GM12801 (cell line): Measurements from ENCODE around the gene CIITA.

Experiments
- CTCF ChIP-seq: IDR thresholded peaks from one replicate; pipeline ENCODE4 v1.5.1; 2011; ENCODE audit warnings: control low read depth; ENCODE audit not compliant: insufficient read length; ENCODE audit errors: extremely low read depth

CIITA gene

GRCh38 chr16:10876799-10877341 lies at the start of gene CIITA:
CIITA (plus strand) TSS chr16:10877202; CDS start chr16:10877331, 129 bp downstream.
- no peak for TF ChIP-seq CTCF

GRCh38 chr16:10827691-10828341 lies 49.2 kb upstream of the CIITA start:
- TF ChIP-seq CTCF: no peak

GRCh38 chr16:10828851-10829366 lies 48.1 kb upstream of the CIITA start:
- TF ChIP-seq CTCF: no peak

GRCh38 chr16:10831894-10832886 lies 44.8 kb upstream of the CIITA start:
- TF ChIP-seq CTCF: no peak

GRCh38 chr16:10833271-10833670 lies 43.7 kb upstream of the CIITA start:
- TF ChIP-seq CTCF: no peak

GRCh38 chr16:10834130-10834529 lies 42.9 kb upstream of the CIITA start:
- TF ChIP-seq CTCF: no peak

GRCh38 chr16:10834766-10835165 lies 42.2 kb upstream of the CIITA start:
- no peak for TF ChIP-seq CTCF
